Occipital lobe (tissue), 2 donors: Measurements from ENCODE around the gene MAP7D1. TPM values are rescaled to one million over a fixed set of nuclear protein-coding genes. Genes with fewer than 3 reads are reported as not detected.

Experiments used
- DNase-seq: peaks from one replicate; lab custom pipeline; 2025; lab: John Stamatoyannopoulos, UW
- total RNA-seq: library from RNA; depleted of rRNA; stranded (reverse); fragments of >200 nt; gene quantifications from one replicate; pipeline ENCODE4 v1.2.3, GENCODE V29; 2014

Gene MAP7D1
- total RNA-seq, 1 donor from 2014 or later, result 49.6 TPM

DNA sequence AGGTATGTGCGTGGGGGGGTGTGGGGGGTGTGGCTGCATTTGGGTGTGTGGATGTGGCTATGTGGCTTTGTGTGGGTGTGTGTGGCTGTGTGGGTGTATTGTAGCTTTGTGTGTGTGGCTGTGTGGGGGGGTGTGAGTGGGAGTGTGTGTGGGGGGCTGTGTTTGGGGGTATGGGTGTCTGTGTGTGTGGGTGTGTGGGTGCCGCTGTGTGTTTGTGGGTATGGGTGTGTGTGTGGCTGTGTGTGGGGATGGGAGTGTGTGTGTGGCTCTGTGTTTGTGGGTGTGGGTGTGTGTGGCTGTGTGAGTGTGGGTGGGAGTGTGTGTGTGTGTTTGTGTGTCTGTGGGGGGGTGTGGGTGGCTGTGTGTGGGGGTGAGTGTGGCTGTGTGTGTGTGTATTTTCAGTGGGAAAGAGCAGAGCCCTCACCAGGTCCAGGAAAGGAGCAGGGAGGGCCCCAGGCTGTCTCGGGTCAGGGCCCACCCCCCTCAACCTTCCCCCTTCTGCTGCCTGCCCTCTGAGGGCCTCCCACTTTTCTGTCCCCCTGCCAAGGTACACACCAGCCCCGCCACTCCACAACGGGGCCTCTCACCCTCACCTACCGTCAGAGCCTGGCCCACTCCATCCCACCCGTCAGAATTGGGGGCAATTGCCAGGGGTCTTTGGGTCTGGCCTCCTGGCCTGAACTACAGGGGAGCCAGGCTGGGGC, 29.0 kb upstream of the MAP7D1 start:
- no peak for DNase-seq

DNA sequence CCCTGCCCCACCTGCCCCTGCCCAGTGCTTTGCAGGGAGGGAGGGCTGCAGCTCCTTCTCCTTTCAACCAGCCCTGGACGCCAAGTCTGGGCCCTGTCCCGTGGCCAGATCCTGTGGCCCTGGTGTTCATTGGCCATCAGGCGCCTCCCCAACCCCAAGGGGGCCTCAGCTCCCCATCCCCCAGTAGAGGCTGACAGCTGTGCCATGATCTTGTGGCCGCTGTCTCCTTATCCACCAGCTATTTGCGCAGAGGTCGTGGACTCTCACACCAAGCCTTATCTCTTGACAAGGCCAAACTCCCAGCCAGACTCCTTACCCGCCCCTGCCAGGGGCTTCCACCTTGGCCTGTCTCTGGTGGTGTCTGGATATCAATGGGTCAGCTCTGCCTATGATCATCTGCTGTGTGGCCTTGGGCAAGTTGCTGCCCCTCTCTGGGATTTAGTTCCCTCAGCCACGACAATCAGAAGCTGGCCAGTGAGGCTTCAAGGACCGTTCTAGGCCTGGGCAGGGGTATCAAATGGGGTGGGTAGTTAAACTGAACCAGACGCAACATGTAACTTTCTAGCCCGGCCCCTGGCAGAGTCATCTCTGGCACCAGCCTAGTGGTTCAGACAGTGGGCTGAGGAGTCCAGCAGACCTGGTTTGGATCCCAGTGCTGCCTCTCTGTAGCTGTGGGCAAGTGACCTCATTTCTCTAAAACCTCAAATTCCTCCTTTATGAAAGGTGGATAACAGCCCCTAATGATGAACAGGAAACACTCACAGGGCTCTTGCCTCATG, 27.6 kb upstream of the MAP7D1 start:
- DNase-seq, result no peak

DNA sequence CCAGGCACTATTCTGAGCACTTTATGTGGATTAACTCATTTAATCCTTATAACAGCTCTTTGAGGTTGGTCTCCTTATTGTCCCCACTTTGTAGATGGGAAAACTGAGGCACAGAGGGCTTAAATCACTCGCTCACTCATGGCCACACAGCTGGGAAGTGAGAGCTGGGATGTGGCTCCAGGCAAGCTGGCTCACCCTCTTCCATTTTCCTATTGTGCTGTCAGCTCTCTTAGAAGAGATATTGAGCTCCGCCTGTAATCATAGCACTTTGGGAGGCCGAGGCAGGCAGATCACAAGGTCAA, 27.1 kb upstream of the MAP7D1 start:
- DNase-seq, result no peak

- no peak for DNase-seq
Measured at GRCh38 chr1:36132029-36132428, 23.9 kb upstream of the MAP7D1 start.

DNA sequence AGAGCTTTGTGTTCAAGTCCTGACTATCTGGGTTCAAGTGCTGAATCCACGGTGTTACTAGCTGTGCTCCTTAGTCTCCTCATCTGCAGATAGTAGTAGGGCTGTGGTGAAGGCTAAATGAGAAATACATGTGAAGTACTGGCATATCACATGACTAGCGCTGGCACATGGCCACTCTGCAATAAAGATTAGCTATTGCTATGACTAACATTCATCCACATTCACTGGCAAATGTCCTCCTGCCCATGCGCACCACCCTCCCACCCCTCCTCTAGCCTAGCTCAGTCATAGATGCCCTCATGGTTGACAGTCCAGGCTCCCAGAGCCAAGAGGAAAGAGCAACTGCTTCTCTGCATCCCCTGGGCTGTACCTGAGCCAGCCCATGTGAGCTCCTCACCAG, 22.5 kb upstream of the MAP7D1 start:
- DNase-seq, result peak; percentile 12

GRCh38 chr1:36134031-36134430, 21.9 kb upstream of the MAP7D1 start:
- no peak for DNase-seq

DNA sequence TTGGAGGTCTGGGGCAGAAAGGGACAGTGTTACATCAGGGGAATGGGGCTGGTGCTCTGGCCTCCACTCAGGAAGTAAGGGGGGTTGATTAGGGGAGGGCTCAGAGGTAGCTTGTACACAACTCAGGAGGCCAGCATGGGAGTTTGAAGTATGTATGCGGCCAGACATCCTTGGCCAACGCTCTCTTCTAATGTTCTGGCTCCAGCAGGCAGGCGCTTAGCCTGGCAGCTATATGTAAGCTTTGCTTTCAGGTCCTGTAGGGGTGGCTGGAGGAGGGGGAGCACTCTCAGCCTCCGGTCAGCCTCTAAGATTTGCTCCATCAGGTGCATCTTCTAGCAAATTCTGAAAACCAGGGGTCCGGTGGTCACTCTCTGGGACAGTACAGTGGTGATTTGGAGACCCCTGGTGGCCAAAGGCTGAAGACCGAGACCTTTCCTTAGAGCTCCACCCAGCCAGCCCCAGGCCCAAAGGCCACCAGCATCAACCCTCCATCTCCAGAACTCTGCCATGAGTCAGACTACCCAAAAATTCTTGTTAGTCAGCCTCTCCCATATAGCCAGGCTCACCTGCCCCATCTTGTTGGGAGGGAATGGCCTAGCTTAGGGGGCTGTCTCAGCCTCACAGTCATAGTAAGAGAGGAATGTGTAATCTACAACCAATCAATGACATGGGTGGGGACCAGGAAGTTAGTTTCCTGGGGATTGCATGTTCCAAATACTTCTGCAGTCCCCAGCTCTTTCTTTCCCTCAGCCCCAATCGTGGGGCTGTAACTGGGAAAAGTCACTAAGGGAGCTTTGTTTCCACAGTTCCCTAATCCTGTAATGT, 21.2 kb upstream of the MAP7D1 start:
- DNase-seq, result no peak

DNA sequence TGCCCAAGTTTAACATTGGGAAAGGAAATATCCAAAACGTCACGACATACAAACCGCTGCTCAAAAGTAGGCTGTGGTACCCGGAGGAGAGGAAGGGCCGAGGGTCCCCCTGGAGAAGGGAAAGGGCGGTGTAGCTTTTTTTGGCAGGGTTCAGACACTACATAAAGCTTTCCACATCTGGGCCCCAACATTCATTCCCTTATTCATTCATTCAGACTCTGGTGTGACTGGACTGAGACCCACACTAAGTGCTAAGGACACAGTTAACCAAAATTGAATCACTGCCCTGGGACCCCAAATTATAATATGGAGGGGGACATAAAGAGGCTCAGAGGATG, 20.7 kb upstream of the MAP7D1 start:
- DNase-seq, result no peak

- DNase-seq, result no peak
Measured at GRCh38 chr1:36135796-36136195, 20.2 kb upstream of the MAP7D1 start.

DNA sequence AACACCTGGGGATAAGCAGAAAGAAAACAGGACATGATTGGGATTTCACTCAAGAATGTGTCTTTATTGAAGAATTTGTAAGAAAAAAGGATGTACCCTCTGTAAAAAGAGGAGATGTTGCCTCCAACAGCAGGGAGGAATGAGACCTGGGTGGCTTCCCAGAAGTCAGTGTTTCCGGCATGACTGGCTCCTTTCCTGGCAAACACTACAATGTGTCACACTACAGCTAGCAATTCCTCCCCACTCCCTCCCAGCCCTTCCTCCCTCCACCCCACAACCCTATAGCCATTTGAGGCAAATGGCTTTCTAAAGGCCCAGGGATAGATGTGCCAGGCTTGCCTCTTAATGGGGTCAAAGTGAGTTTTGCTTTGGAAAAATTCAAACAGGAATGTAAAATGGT, 19.4 kb upstream of the MAP7D1 start:
- DNase-seq, result no peak

GRCh38 chr1:36137226-36137625, 18.7 kb upstream of the MAP7D1 start:
- DNase-seq, result no peak

DNA sequence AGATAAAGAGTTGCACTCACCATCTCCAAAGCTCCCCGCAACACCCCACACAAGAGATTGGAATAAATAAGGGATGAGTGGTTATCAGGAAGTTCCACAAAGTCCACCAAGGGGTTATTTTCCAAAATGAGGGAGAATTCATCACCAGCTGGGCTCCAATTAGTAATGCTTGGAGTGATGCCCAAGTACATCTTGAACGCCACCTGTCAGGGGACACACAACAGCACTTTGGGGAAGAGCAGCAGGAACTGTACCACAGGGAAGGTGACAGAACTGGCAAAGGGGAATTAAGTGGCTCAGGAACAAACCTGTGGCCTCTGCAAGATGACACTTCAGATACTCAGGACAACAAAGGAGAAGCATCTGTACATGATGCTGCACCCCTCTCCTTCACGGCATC, 18.2 kb upstream of the MAP7D1 start:
- DNase-seq, result no peak

GRCh38 chr1:36139521-36139920, 16.4 kb upstream of the MAP7D1 start:
- DNase-seq, result no peak

- DNase-seq, result no peak
Measured at GRCh38 chr1:36142121-36142520, 13.8 kb upstream of the MAP7D1 start.

DNA sequence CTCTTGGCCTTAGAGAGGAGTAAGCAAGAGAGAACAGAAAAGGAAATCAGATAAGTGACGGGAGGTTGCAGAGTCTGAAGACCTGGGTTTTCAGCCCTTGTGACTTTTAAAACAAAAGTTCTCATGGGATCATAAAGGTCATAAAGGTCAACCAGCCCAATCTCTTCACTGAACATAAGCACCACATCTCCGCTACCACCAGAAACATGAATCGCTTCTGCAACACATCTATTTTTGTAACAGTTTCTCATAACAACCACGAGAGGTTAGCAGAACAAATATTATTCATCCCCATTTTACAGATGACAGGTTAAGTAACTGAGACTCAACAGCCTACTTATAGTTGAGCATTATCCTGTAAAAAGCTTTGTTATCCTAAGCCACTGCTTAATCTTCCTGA, 12.5 kb upstream of the MAP7D1 start:
- DNase-seq, result no peak

- no peak for DNase-seq
Measured at GRCh38 chr1:36144413-36144812, 11.5 kb upstream of the MAP7D1 start.

GRCh38 chr1:36148821-36149236, 7.1 kb upstream of the MAP7D1 start:
- DNase-seq, result no peak

DNA sequence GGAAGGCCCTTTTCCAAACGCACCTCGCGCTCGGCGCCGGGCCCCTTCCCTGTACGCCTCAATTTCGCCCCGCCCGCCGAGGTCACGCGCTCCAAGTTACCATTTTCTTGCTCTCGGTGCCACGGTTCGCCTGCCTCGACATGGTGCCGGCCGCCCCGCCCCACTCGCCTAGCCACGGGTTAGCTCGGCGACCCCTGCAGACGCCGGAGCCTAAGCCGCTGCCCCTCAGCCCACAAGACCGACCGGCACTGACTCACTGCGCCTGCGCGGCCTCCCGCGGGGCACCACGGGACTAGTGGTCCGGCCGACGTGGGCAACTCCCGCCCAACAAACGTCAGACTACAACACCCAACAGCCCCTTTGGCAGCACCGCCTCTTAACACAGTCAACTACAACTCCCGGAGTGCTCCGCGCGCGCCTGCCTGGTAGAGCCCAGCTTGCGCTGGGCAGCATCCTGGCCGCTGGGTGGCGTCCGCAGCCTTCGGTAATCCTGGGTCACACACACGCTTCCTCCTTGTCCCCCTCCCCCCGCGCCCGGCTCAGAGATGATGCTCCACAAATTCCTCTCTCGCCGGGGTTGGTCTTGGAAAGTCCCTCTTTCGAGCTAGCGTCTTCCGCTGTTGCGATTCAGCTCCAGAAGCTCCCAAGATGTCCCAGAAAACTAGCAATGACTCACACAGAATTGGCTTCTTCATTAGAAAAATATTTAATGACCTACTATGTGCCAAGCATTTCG, 6.6 kb upstream of the MAP7D1 start, which contains the start of gene TRAPPC3:
TRAPPC3 (minus strand) TSS at position 250 of the 736 bp plus-strand sequence; CDS start at position 142, 108 bp downstream.
- DNase-seq, result peak; percentile 100

DNA sequence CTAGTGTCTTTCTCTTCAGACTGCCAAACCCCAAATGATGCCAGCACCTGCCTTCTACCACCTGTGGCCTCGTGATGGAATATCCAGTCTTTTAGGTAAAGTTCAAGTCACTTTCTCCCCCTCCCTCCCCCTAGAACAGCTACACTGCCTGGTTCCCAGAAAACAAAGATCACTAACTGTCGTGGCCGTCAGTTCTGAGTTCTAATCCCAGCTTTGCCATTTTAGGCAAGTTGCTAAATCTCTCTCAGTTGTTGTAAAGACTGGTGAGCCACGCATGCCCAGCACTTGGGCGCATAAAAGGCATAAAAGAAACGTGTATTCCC, 6.0 kb upstream of the MAP7D1 start:
- no peak for DNase-seq

- peak; percentile 90 for DNase-seq
Measured at GRCh38 chr1:36150296-36151133, 5.4 kb upstream of the MAP7D1 start.
